HL-60 (cell line): ENCODE measurements around the gene MIOS.

Experiments used
- DNase-seq, 2 experiments: peaks; one replicate each; pipeline ENCODE4 v3.0.0-alpha.2; 2010 to 2020; ENCODE audit warnings: low read depth in 1 of 2, low spot score in 1 of 2
- H3K27ac ChIP-seq: fragments of 250-450 bp; sonication (Bioruptor Pico); replicated peaks from 2 replicates; pipeline ENCODE4 v1.5.1; 2020; ENCODE audit warnings: mild to moderate bottlenecking, moderate library complexity
- H3K27me3 ChIP-seq: fragments of 250-450 bp; sonication (Bioruptor Pico); 2 replicates; pipeline ENCODE4 v1.5.1; 2021; ENCODE audit warnings: mild to moderate bottlenecking, moderate library complexity; ENCODE audit not compliant: insufficient read depth, poor library complexity, severe bottlenecking
- H3K4me3 ChIP-seq: replicated peaks from 2 replicates; pipeline ENCODE4 v1.5.1; 2011; ENCODE audit warnings: mild to moderate bottlenecking, control low read depth, low read length; ENCODE audit not compliant: insufficient read depth
- CTCF ChIP-seq: IDR thresholded peaks from one replicate; pipeline ENCODE4 v1.5.1; 2011; ENCODE audit warnings: low read length, control low read depth, inconsistent platforms; ENCODE audit not compliant: insufficient read depth
- GABPA ChIP-seq: IDR thresholded peaks from 2 replicates; pipeline ENCODE4 v1.6.1; 2012; ENCODE audit warnings: low read depth
- POLR2AphosphoS5 ChIP-seq: IDR thresholded peaks from 2 replicates; pipeline ENCODE4 v1.6.1; 2012; ENCODE audit warnings: low read depth
- REST ChIP-seq: IDR thresholded peaks from 2 replicates; pipeline ENCODE4 v1.6.1; 2012; ENCODE audit warnings: low read depth; ENCODE audit not compliant: insufficient replicate concordance
- SPI1 ChIP-seq: IDR thresholded peaks from 2 replicates; pipeline ENCODE4 v1.6.1; 2012; ENCODE audit warnings: low read depth, mild to moderate bottlenecking, borderline replicate concordance

MIOS gene

GRCh38 chr7:7613210-7613609, 46.5 kb downstream of the MIOS start:
- H3K27me3 ChIP-seq = no peaks in the 10 kb centered on the region
- no peak overlapping the region for H3K4me3 ChIP-seq
- H3K27ac ChIP-seq = no peak overlapping the region
- TF ChIP-seq GABPA = no peak
- no peak for TF ChIP-seq CTCF
- no peak for DNase-seq

GRCh38 chr7:7614018-7614741, 47.5 kb downstream of the MIOS start:
- Histone ChIP-seq H3K27me3 (no peaks in the 10 kb centered on the region), H3K4me3 (no peak overlapping the region), H3K27ac (no peak overlapping the region)
- TF ChIP-seq GABPA (no peak), CTCF (no peak), REST (no peak), POLR2AphosphoS5 (no peak), SPI1 (no peak)
- DNase-seq = no peak

- TF ChIP-seq SPI1 = no peak
- TF ChIP-seq REST = no peak
- TF ChIP-seq GABPA = no peak
- TF ChIP-seq POLR2AphosphoS5 = no peak
- TF ChIP-seq CTCF = no peak
- no peak for DNase-seq
- Histone ChIP-seq H3K4me3 (no peak overlapping the region), H3K27me3 (no peaks in the 10 kb centered on the region), H3K27ac (no peak overlapping the region)
Observed at GRCh38 chr7:7617550-7617949, 50.9 kb downstream of the MIOS start.

- TF ChIP-seq GABPA (no peak), POLR2AphosphoS5 (no peak), SPI1 (no peak), REST (no peak), CTCF (no peak)
- Histone ChIP-seq H3K27me3 (no peaks in the 10 kb centered on the region), H3K27ac (no peak overlapping the region), H3K4me3 (no peak overlapping the region)
- no peak for DNase-seq
Observed at GRCh38 chr7:7618410-7618809, 51.7 kb downstream of the MIOS start.
